GM18505 (cell line): ENCODE measurements around the gene NFKB2.

Experiments
- ATAC-seq: cut with Tn5 transposase; IDR thresholded peaks from one replicate; pipeline ENCODE4 v1.9.1; 2021; ENCODE audit not compliant: unreplicated experiment
- POLR2A ChIP-seq: IDR thresholded peaks from 4 replicates; pipeline ENCODE4 v1.6.1; 2011; ENCODE audit warnings: borderline replicate concordance; ENCODE audit not compliant: insufficient read depth, insufficient read length; ENCODE audit errors: extremely low read depth

The NFKB2 gene

DNA sequence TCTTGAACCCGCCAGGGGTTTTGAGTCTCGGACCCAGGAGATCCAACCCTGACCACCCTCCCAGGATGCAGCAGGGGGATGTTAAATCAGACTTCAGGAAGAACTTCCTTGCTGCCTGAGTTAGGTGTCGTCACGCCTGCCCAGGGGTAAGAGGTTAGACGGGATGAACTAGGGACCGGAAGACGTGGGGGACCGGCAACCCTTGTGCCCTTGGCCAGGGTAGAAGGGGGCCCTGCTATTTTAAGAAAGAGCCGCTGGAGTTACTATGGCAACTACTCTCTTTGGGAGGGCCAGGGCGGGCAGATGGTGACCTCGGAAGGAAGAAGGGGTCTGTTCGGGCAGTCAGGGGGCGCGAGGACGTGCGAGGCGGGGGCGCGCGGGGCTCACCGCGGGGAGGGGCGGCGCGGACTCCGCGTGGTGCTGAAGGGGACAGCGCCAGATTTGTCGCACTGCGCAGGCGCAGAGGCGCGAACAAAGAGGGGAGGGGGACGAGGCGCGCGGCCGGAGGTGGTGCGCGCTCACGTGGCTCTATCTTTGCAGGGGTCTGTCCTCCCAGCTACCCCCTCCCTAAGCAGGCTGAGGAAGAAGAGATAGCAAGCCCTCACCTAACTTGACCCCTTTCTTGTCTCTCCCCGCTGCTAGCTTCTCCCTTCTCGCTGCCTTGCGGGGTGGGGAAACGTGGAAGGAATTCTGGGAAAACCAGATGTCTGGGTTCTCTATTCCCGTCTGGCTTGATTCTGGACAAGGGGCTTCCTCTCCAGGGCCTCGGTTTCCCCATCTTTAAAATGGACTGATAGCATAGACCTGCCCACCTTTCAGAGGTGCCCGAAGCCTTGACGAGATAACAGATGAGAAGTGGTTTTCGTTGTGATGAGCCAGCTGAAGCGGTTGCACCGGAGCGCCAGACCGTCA lies 24.0 kb downstream of the NFKB2 start:
- no peak for ATAC-seq

DNA sequence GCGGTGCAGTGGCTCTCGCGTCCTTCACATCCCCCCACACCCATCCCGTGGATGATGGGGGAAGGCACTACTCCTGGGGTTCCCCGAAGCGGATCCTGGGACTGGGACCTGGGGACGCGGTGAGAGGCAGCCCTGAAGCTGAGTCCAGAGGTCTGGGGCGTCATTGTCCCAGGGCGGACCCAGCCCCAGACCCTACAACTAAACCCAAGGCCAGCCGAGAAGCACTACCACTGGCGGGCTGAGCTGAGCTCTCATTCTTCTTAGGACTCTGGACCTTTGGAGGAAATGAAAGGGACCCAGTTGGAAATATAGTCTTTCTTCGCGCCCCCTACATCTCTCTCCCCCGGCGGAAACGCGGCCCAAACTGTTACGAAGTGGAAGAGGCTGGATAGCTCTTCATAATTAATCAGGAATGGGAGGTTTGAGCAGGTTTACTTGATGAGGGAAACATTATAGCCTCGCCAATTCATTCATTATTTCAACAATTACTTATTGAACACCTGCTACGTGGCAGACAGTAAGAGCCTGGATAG lies 24.7 kb downstream of the NFKB2 start:
- TF ChIP-seq POLR2A = no peak
- ATAC-seq = no peak

More for the DNA sequence above, 24.0 kb downstream of the NFKB2 start:
- no peak for TF ChIP-seq POLR2A

DNA sequence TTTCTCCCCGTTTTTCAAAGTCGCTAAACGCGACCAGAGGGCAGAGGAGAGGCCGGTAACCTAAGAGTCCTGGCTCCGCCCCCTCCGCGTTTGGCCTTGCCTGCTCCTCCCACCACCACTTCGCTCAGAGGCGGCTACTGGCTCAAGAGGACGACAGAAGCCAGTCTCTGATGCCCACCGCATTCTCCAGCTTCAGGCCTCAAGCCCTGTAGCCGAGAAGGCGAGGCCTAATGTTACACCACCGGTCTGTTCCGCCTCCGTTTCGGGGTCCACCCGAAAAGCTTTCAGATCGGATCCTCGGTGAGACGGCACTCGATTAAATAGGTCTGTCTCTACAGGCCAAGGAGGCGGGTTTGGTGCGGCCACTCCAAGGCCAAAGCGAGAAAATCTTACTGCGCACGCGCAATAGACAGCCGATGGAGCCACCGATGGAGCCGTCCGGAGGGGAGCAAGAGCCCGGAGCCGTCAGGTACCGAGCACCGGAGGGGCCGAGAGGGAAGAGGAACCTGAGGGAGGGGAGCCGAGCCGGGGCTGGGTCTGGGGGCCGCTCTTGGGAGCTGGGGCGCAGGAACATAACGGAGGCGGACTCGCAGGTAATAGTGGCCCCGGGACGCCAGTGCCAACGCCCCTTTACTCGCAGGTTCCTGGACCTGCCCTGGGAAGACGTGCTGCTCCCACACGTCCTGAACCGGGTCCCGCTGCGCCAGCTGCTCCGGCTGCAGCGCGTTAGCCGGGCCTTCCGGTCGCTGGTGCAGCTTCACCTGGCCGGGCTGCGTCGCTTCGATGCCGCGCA lies 25.4 kb downstream of the NFKB2 start, which contains the start of gene FBXL15:
Gene FBXL15 (plus strand): TSS at position 123 of the 793 bp plus-strand sequence. CDS start 294 bp downstream, at position 417.
- TF ChIP-seq POLR2A = peak; percentile 71
- ATAC-seq = peak; percentile 61

- no peak for ATAC-seq
- no peak for TF ChIP-seq POLR2A
Observed at GRCh38 chr10:102421507-102421756, 25.9 kb downstream of the NFKB2 start.

GRCh38 chr10:102421757-102422512 lies 26.4 kb downstream of the NFKB2 start:
- ATAC-seq = peak; percentile 5
- peak; percentile 38 for TF ChIP-seq POLR2A

DNA sequence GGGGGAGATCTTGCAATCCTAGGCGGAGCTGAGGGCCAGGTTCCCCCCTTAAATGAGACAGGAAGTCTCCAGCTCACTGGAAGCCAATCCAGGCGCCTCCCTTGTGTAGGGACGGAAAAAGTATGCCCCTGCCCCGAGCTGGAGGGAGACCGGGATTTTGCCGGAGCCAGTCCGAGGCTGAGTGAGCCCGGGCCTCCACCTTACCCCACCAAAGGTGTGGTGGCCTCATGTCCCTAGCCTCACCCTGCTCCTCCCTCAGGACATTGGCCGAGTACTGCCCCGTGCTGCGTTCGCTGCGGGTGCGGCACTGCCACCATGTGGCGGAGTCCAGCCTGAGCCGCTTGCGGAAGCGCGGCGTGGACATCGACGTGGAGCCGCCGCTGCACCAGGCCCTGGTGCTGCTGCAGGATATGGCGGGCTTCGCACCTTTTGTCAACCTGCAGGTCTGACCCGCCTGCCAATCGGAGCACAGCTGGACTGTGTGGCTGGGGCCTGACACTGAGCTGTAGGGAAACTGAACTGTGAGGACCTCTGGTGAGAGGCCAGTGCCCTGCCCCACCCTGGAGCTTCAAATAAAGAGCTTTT lies 27.1 kb downstream of the NFKB2 start:
- TF ChIP-seq POLR2A = no peak
- ATAC-seq = no peak

DNA sequence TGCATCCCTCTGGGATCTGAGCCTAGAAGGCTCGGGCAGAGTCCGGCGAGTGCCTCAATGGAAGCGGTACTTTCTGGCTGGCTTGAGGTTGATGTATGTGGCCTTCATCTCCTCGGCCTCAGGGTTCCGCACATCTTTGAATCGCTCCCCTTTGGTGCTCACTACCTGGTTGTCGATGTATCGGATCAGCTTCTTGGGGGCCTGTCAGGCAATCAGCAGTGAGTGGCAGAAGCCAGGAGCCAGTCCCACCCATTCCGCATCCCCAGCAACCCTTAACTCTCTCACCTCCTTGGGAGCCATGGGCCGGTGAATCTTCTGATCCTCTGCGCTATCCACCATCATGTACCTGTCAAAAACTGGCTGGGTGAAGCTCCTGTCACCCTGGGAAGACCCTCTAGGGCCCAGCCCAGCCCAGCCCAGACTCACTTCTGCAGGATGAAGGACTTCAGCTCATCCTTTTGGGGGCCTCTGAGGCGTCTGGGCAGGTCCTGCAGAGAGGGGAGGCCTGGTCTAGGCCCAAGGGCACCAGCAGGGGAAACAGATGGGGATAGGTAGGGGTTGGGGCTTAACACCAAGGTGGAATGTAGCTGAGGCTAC lies 28.0 kb downstream of the NFKB2 start:
- no peak for TF ChIP-seq POLR2A
- ATAC-seq = no peak

- TF ChIP-seq POLR2A = no peak
- ATAC-seq = no peak
Observed at GRCh38 chr10:102424145-102424544, 28.6 kb downstream of the NFKB2 start.

DNA sequence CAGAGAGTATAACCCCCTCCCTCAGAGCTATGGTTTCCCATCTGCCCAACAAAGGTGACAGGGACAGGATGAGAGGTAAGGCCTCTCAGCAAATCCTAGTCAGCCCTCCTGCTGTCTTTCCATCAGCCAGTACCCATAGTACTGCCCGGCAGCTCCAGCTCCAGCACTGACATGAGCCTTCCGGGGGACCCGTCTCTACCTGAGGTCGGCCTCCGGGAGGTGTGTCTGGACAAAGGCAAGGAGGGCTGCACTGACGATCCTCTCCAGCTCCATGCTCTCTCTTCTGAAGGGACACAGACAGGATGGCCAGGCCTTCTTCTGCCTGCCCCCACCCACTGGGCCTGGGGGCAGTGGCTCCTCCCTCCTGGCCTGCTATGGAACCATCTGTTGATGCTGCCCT lies 29.4 kb downstream of the NFKB2 start:
- ATAC-seq = no peak
- TF ChIP-seq POLR2A = no peak

DNA sequence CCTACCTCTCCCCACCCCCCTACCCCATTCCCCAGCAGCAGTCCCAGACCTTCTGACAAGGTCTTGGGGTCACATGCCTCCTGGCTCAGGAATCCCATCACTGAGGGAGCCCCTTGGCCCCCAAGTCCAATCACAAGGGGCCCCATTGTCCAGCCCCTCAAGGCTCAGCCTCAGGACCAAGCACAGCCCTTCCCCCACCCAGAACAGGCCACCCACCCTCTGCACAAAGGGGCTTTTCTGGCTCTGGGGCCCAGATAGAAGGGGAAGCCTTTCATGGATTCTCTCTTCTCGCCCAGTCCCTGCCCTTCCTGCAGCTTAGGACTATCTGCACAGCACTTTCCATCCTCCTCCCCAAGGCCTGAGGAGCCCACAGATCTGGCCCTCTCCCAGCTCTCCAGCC lies 29.9 kb downstream of the NFKB2 start:
- no peak for ATAC-seq
- no peak for TF ChIP-seq POLR2A

GRCh38 chr10:102426803-102427287 lies 31.3 kb downstream of the NFKB2 start:
- no peak for TF ChIP-seq POLR2A
- ATAC-seq = no peak

GRCh38 chr10:102429468-102429867 lies 34.0 kb downstream of the NFKB2 start:
- TF ChIP-seq POLR2A = no peak
- no peak for ATAC-seq
